Suppressor macrophage treated with lipopolysaccharide for 1 hour (primary cell): ENCODE data around the gene MYDGF.
"Not testable (repeated sequence)": the region's sequence is repeated elsewhere in the genome, so short reads cannot be mapped to it uniquely, and the experiment has no call there.

ENCODE experiments used
- DNase-seq, 3 donors: peaks; one replicate each; pipeline ENCODE4 v3.0.0-alpha.2; 2020 to 2022

The MYDGF gene

GRCh38 chr19:4699826-4700692, 29.9 kb upstream of the MYDGF start:
- no peak for DNase-seq

- DNase-seq, result no peak
Measured at GRCh38 chr19:4697304-4697703, 27.2 kb upstream of the MYDGF start.

- DNase-seq, result no peak
Measured at GRCh38 chr19:4695224-4695731, 25.1 kb upstream of the MYDGF start.

GRCh38 chr19:4694211-4694987, 24.3 kb upstream of the MYDGF start:
- peak; percentile 33 to 59 (median 48) for DNase-seq

GRCh38 chr19:4693471-4694121, 23.5 kb upstream of the MYDGF start:
- DNase-seq, result peak in 2 of 3 donors; percentile 17 to 26

GRCh38 chr19:4693078-4693350, 22.9 kb upstream of the MYDGF start:
- no peak for DNase-seq

- DNase-seq, result no peak
Measured at GRCh38 chr19:4692251-4693077, 22.3 kb upstream of the MYDGF start.

- DNase-seq, result peak; percentile 96 to 98 (median 96)
Measured at GRCh38 chr19:4691373-4691772, 21.2 kb upstream of the MYDGF start.

GRCh38 chr19:4690361-4690760, 20.2 kb upstream of the MYDGF start:
- peak; percentile 28 to 47 (median 37) for DNase-seq

- DNase-seq, result no peak
Measured at GRCh38 chr19:4689403-4689802, 19.3 kb upstream of the MYDGF start.

GRCh38 chr19:4688587-4688986, 18.4 kb upstream of the MYDGF start:
- DNase-seq, result no peak

GRCh38 chr19:4687396-4687795, 17.3 kb upstream of the MYDGF start:
- DNase-seq, result no peak

GRCh38 chr19:4686700-4687099, 16.6 kb upstream of the MYDGF start:
- DNase-seq, result no peak

- DNase-seq, result no peak
Measured at GRCh38 chr19:4684312-4685095, 14.4 kb upstream of the MYDGF start.

GRCh38 chr19:4682417-4683200, 12.5 kb upstream of the MYDGF start:
- no peak for DNase-seq

GRCh38 chr19:4680021-4680420, 9.9 kb upstream of the MYDGF start:
- not testable (repeated sequence) for DNase-seq

GRCh38 chr19:4678881-4679790, 9.0 kb upstream of the MYDGF start:
- peak in 1 of 3 donors; percentile 24 for DNase-seq

GRCh38 chr19:4676955-4677731, 7.0 kb upstream of the MYDGF start:
- peak; percentile 46 to 72 (median 53) for DNase-seq

- DNase-seq, result no peak
Measured at GRCh38 chr19:4675346-4675745, 5.2 kb upstream of the MYDGF start.
